Breast epithelium (tissue), 3 donors: Measurements from ENCODE around the gene SAFB.

Source experiments
- CTCF ChIP-seq, 3 donors: fragments of 450-650 bp; IDR thresholded peaks; one replicate each; pipeline ENCODE4 v1.5.1; 2016 to 2017; ENCODE audit warnings: antibody characterized with exemption in 3 of 3, mild to moderate bottlenecking in 3 of 3, moderate library complexity in 3 of 3
- POLR2A ChIP-seq: fragments of 450-650 bp; IDR thresholded peaks from one replicate; pipeline ENCODE4 v1.6.1; 2016; ENCODE audit warnings: antibody characterized with exemption, mild to moderate bottlenecking, moderate library complexity
- POLR2AphosphoS5 ChIP-seq, 3 donors: sonication (generic); formaldehyde crosslinking; IDR thresholded peaks; one replicate each; pipeline ENCODE4 v1.6.1; 2017; ENCODE audit warnings: antibody characterized with exemption in 3 of 3

- TF ChIP-seq POLR2A (no peak), CTCF (IDR thresholded peaks at IDR 0.05) (no peak), POLR2AphosphoS5 (IDR thresholded peaks at IDR 0.05) (no peak)
Observed at GRCh38 chr19:5676772-5677105, 53.9 kb downstream of the SAFB start.
